Breast epithelium (tissue), 4 donors: ENCODE data around the gene MRPL38. TPM values are rescaled to one million over a fixed set of nuclear protein-coding genes. Genes with fewer than 3 reads are reported as not detected.

Experiments used
- DNase-seq, 2 donors: peaks; one replicate each; pipeline ENCODE4 v3.0.0-alpha.2; 2019; ENCODE audit warnings: low spot score in 2 of 2
- H3K27ac ChIP-seq, 2 donors: fragments of 200-600 bp; sonication (generic) in 1 of 2; one replicate each; pipeline ENCODE4 v1.5.1; 2016 to 2019; ENCODE audit warnings: mild to moderate bottlenecking in 1 of 2
- H3K27me3 ChIP-seq, 2 donors: fragments of 200-600 bp; sonication (generic) in 1 of 2; one replicate each; pipeline versions ENCODE4 v1.5.1 to v1.6.0; 2017 to 2019; ENCODE audit warnings: control low read depth in 1 of 2, mild to moderate bottlenecking in 1 of 2
- H3K36me3 ChIP-seq: fragments of 200-600 bp; one replicate; pipeline ENCODE4 v1.5.1; 2019
- H3K4me1 ChIP-seq, 2 donors: fragments of 200-600 bp; sonication (generic); one replicate each; pipeline ENCODE4 v1.5.1; 2016 to 2019; ENCODE audit warnings: control low read depth in 1 of 2
- H3K4me3 ChIP-seq, 3 donors: fragments of 200-600 bp; sonication (generic); 1 replicate in 2 of 3; 2 replicates in 1 of 3; pipeline ENCODE4 v1.5.1; 2016 to 2019; ENCODE audit warnings: mild to moderate bottlenecking in 3 of 3, moderate library complexity in 2 of 3
- H3K9me3 ChIP-seq, 2 donors: fragments of 200-600 bp; sonication (generic) in 1 of 2; one replicate each; pipeline ENCODE4 v1.5.1; 2016 to 2019; ENCODE audit warnings: control low read depth in 1 of 2
- POLR2A ChIP-seq: fragments of 450-650 bp; IDR thresholded peaks from one replicate; pipeline ENCODE4 v1.6.1; 2016; ENCODE audit warnings: antibody characterized with exemption, mild to moderate bottlenecking, moderate library complexity
- POLR2AphosphoS5 ChIP-seq, 3 donors: sonication (generic); formaldehyde crosslinking; IDR thresholded peaks; one replicate each; pipeline ENCODE4 v1.6.1; 2017; ENCODE audit warnings: antibody characterized with exemption in 3 of 3
- intact Hi-C: fragments of 100-400 bp; cut with DNase I; formaldehyde crosslinking; loops from one replicate; pipeline ENCODE4 v1.15.1; 2023; ENCODE audit warnings: low total_unique reads
- total RNA-seq, 3 donors: library from RNA; depleted of rRNA; stranded (reverse); fragments of >200 nt; gene quantifications; one replicate each; pipeline ENCODE4 v1.1.0, GENCODE V29; 2016
- TF ChIP-seq, protein P1 (sequence below), 3 donors: fragments of 450-650 bp; IDR thresholded peaks; one replicate each; pipeline ENCODE4 v1.5.1; 2016 to 2017; ENCODE audit warnings: antibody characterized with exemption in 3 of 3, mild to moderate bottlenecking in 3 of 3, moderate library complexity in 3 of 3

The MRPL38 gene
- total RNA-seq, 3 donors from 2014 or later, result 29.4 to 39.0 (median 36.6) TPM

- Histone ChIP-seq H3K27me3 (no peaks in the 10 kb centered on the region), H3K4me3 (no peak overlapping the region), H3K9me3 (no peaks in the 10 kb centered on the region), H3K4me1 (no peaks in the 10 kb centered on the region), H3K27ac (no peak overlapping the region), H3K36me3 (no peaks in the 10 kb centered on the region)
- intact Hi-C loops, result no loop called here
- DNase-seq, result no peak
- TF ChIP-seq, protein P1, sequence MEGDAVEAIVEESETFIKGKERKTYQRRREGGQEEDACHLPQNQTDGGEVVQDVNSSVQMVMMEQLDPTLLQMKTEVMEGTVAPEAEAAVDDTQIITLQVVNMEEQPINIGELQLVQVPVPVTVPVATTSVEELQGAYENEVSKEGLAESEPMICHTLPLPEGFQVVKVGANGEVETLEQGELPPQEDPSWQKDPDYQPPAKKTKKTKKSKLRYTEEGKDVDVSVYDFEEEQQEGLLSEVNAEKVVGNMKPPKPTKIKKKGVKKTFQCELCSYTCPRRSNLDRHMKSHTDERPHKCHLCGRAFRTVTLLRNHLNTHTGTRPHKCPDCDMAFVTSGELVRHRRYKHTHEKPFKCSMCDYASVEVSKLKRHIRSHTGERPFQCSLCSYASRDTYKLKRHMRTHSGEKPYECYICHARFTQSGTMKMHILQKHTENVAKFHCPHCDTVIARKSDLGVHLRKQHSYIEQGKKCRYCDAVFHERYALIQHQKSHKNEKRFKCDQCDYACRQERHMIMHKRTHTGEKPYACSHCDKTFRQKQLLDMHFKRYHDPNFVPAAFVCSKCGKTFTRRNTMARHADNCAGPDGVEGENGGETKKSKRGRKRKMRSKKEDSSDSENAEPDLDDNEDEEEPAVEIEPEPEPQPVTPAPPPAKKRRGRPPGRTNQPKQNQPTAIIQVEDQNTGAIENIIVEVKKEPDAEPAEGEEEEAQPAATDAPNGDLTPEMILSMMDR (IDR thresholded peaks at IDR 0.05), result no peak
- TF ChIP-seq POLR2AphosphoS5 (IDR thresholded peaks at IDR 0.05), result no peak
- TF ChIP-seq POLR2A, result no peak
Measured at GRCh38 chr17:75925103-75925502, 20.4 kb upstream of the MRPL38 start.

GRCh38 chr17:75922963-75923874 lies 18.5 kb upstream of the MRPL38 start:
- no peaks in the 10 kb centered on the region for H3K36me3 ChIP-seq

DNA sequence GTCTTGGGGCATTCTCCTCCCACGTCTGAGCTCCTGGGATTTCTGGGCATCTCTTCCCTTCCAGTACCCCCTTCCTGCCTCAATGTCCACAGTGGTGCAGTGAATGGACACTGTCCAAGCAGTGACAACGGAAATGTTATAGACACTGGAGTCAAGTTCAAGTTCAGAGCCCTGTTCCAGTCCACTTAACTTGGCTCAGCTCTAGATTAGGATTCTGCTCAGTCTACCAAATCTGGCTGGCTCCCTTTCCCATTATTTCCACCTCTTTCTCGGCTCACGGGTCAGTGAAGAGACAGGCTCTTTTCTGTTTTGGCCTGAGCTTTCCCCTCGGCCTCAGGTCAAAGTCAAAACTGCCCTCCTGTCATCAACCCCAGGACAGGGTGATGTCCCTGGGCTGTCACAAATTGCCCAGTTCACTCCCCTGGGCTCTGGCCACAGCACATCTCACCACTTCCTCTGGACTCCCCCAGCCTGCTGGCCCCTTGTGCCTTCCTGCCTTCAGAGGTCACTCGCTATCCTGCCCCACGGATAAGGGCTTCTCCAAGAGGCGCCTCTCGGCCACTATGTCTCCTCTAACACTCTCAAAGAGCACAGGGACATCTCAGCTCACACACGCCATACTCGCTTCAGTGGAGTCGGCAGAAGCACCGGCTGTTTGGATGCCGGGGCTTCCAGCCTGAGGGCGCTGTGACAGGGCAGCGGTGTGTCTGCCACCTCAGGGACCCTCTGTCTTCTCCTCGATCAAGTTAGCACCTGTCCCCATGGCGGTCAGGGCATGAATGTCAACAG lies 17.7 kb upstream of the MRPL38 start:
- no peaks in the 10 kb centered on the region for H3K27me3 ChIP-seq
- TF ChIP-seq POLR2A, result no peak
- no peak for TF ChIP-seq POLR2AphosphoS5 (IDR thresholded peaks at IDR 0.05)
- TF ChIP-seq, protein P1 (IDR thresholded peaks at IDR 0.05), result no peak
- H3K9me3 ChIP-seq, result no peaks in the 10 kb centered on the region
- no peak overlapping the region for H3K4me3 ChIP-seq
- intact Hi-C loops, result no loop called here
- no peak overlapping the region for H3K27ac ChIP-seq
- no peak for DNase-seq
- H3K4me1 ChIP-seq, result no peaks in the 10 kb centered on the region
- no peaks in the 10 kb centered on the region for H3K36me3 ChIP-seq

More at GRCh38 chr17:75922963-75923874, 18.5 kb upstream of the MRPL38 start:
- Histone ChIP-seq H3K27me3 (no peaks in the 10 kb centered on the region), H3K27ac (no peak overlapping the region), H3K4me3 (no peak overlapping the region), H3K4me1 (no peaks in the 10 kb centered on the region), H3K9me3 (no peaks in the 10 kb centered on the region)
- DNase-seq, result no peak
- no peak for TF ChIP-seq POLR2A
- intact Hi-C loops, result no loop called here

- intact Hi-C loops, result no loop called here
- TF ChIP-seq, protein P1 (IDR thresholded peaks at IDR 0.05), result no peak
- Histone ChIP-seq H3K4me3 (no peak overlapping the region), H3K27ac (no peak overlapping the region), H3K27me3 (no peaks in the 10 kb centered on the region), H3K4me1 (no peaks in the 10 kb centered on the region), H3K36me3 (no peaks in the 10 kb centered on the region), H3K9me3 (no peaks in the 10 kb centered on the region)
- no peak for DNase-seq
Measured at GRCh38 chr17:75921596-75921995, 16.9 kb upstream of the MRPL38 start.

GRCh38 chr17:75920045-75920560 lies 15.4 kb upstream of the MRPL38 start:
- TF ChIP-seq POLR2AphosphoS5 (IDR thresholded peaks at IDR 0.05) (no peak), POLR2A (no peak)
- TF ChIP-seq, protein P1 (IDR thresholded peaks at IDR 0.05), result no peak
- DNase-seq, result no peak
- no peak overlapping the region for H3K4me3 ChIP-seq
- intact Hi-C loops, result no loop called here
- no peaks in the 10 kb centered on the region for H3K36me3 ChIP-seq
- no peaks in the 10 kb centered on the region for H3K4me1 ChIP-seq
- H3K9me3 ChIP-seq, result no peaks in the 10 kb centered on the region
- H3K27me3 ChIP-seq, result no peaks in the 10 kb centered on the region
- H3K27ac ChIP-seq, result no peak overlapping the region
